Measurements from ENCODE around the gene DMBX1.

GRCh38 chr1:46471848-46472492, 17.7 kb upstream of the DMBX1 start:
- TF ChIP-seq CTCF (IDR thresholded peaks at IDR 0.05; ENCODE audit: poor library complexity, severe bottlenecking) (no peak), TAF1 (IDR thresholded peaks at IDR 0.05; ENCODE audit: low read depth) (no peak)

All from neural cell (in vitro differentiated cells).